Measurements from ENCODE around the gene VPS29. TPM values are rescaled to one million over a fixed set of nuclear protein-coding genes. Genes with fewer than 3 reads are reported as not detected.
"Not testable (repeated sequence)": the region's sequence is repeated elsewhere in the genome, so short reads cannot be mapped to it uniquely, and the experiment has no call there.

The VPS29 gene
- total and polyA plus RNA-seq, 2 of the 4 experiments (the other 2 are of a cell fraction) = 122 to 150 TPM

DNA sequence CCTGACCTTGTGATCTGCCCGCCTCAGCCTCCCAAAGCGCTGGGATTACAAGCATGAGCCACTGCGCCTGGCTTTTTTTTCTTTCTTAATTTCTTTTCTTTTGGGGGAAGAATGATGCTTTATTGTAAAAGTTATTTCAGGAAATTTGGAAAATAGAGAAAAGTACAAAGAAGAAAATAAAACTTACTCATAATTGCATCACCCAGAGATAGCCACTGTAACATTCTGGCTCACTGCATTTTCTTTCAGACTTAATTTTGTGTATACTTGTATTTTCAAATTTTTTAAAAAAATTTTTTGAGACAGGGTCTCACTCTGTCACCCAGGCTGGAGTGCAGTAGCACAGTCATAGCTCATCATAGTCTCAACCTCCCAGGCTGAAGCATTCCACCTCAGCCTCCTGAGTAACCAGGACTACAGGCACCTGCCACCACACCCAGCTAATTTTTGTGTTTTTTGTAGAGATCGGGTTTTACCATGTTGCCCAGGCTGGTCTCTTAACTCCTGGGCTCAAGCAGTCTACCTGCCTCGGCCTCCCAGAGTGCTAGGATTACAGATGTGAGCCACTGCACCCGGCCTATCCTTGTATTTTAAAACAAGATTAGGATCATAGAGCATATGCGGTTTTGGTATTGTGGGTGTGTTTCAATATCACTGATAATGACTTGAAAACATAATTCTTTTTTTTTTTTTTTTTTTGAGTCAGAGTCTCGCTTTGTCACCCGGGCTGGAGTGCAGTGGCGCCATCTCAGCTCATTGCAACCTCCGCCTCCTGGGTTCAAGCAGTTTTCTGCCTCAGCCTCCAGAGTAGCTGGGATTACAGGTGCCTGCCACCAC lies 19.2 kb upstream of the VPS29 start:
- H2AK5ac ChIP-seq (ENCODE audit: low read depth, low read length); H4K8ac ChIP-seq (ENCODE audit: low read depth in 2 of 2, low read length in 2 of 2); H3K36me3 ChIP-seq (ENCODE audit: control insufficient read depth, insufficient read depth, low read length); H3K56ac ChIP-seq (ENCODE audit: extremely low read depth, insufficient read depth, low read length); DNase-seq; H3K14ac ChIP-seq (replicated peaks; ENCODE audit: low read depth, low read length); H2AFZ ChIP-seq (replicated peaks; ENCODE audit: low read length, poor library complexity); H2BK20ac ChIP-seq (ENCODE audit: low read depth, low read length); H4K91ac ChIP-seq (ENCODE audit: insufficient read depth, low read depth, low read length); H3K27ac ChIP-seq (ENCODE audit: insufficient read depth, low read length); intact Hi-C loops (cut with micrococcal nuclease); H3K9me1 ChIP-seq (ENCODE audit: insufficient read depth, low read length); H3K18ac ChIP-seq (ENCODE audit: low read depth, low read length); H3K79me1 ChIP-seq (ENCODE audit: low read depth in 1 of 2, low read length in 2 of 2); dilution Hi-C loops (cut with HindIII; ENCODE audit: low sequenced_read_pairs, unreplicated experiment); H3K9ac ChIP-seq (ENCODE audit: low read depth, low read length); H3K4me2 ChIP-seq (ENCODE audit: low read depth, low read length); H3K4ac ChIP-seq (ENCODE audit: low read depth, low read length); H3K4me3 ChIP-seq (ENCODE audit: insufficient read depth, low read depth, low read length); ATAC-seq (ENCODE audit: low read depth); BruUV-seq (replicated peaks); H4K5ac ChIP-seq (ENCODE audit: low read depth, low read length); H2BK15ac ChIP-seq (ENCODE audit: low read depth, low read length); H4K20me1 ChIP-seq (ENCODE audit: insufficient read depth, low read length); in situ Hi-C loops (cut with MboI; ENCODE audit: low sequenced_read_pairs); H3K4me1 ChIP-seq (ENCODE audit: control insufficient read depth, insufficient read depth, low read length); H3K9me3 ChIP-seq (ENCODE audit: control insufficient read depth, insufficient read depth, low read length); POLR2A ChIA-PET (ENCODE audit: unreplicated experiment); H2AK9ac ChIP-seq (replicated peaks; ENCODE audit: low read depth, low read length, poor library complexity); H3K27me3 ChIP-seq (ENCODE audit: control insufficient read depth, insufficient read depth, low read length); H3K23ac ChIP-seq (ENCODE audit: low read depth, low read length); H2BK5ac ChIP-seq (ENCODE audit: low read depth, low read length, poor library complexity, severe bottlenecking); H2BK120ac ChIP-seq (ENCODE audit: low read depth, low read length): not testable (repeated sequence)
- TF ChIP-seq CEBPB (IDR thresholded peaks at IDR 0.05; ENCODE audit: low read depth, low read length) = peak; percentile 27; the same call in 1 of the 2 replicates
- CTCF ChIA-PET = interaction anchor here (0.6 kb wide), 1 partner anchor 12 kb away, joined by 3 read pairs; no protein-coding TSS in a partner anchor
- 80% methylated on average over 1 of the region's 11 CpGs; no CpG with 5 or more reads in 1 of the 2 experiments for WGBS, 2 experiments (ENCODE audit: extremely low coverage in 2 of 2, insufficient read length in 1 of 2)

DNA sequence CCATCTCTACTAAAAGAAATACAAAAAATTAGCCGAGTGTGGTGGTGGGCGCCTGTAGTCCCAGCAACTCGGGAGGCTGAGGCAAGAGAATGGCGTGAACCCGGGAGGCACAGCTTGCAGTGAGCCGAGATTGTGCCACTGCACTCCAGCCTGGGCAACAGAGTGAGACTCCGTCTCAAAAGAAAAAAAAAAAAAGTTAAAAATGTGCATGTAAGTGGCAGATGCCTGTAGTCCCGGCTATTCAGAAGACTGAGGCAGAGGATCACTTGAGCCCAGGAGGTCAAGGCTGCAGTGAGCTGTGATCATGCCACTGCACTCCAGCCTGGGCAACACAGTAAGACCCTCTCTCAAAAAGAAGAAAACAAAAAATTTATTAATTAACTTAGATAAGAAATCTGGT lies 16.1 kb upstream of the VPS29 start:
- H3K9ac ChIP-seq (ENCODE audit: low read depth, low read length); H3K4me1 ChIP-seq (ENCODE audit: control insufficient read depth, insufficient read depth, low read length); dilution Hi-C loops (cut with HindIII; ENCODE audit: low sequenced_read_pairs, unreplicated experiment); H2AFZ ChIP-seq (replicated peaks; ENCODE audit: low read length, poor library complexity); H2AK9ac ChIP-seq (replicated peaks; ENCODE audit: low read depth, low read length, poor library complexity); CTCF ChIA-PET; H2BK5ac ChIP-seq (ENCODE audit: low read depth, low read length, poor library complexity, severe bottlenecking); H3K23ac ChIP-seq (ENCODE audit: low read depth, low read length); ATAC-seq (ENCODE audit: low read depth); H3K4me3 ChIP-seq (ENCODE audit: insufficient read depth, low read depth, low read length); H3K79me1 ChIP-seq (ENCODE audit: low read depth in 1 of 2, low read length in 2 of 2); H4K91ac ChIP-seq (ENCODE audit: insufficient read depth, low read depth, low read length); H3K9me1 ChIP-seq (ENCODE audit: insufficient read depth, low read length); H2BK15ac ChIP-seq (ENCODE audit: low read depth, low read length); H4K8ac ChIP-seq (ENCODE audit: low read depth in 2 of 2, low read length in 2 of 2); H3K9me3 ChIP-seq (ENCODE audit: control insufficient read depth, insufficient read depth, low read length); H3K27ac ChIP-seq (ENCODE audit: insufficient read depth, low read length); H2AK5ac ChIP-seq (ENCODE audit: low read depth, low read length); H3K56ac ChIP-seq (ENCODE audit: extremely low read depth, insufficient read depth, low read length); H3K4ac ChIP-seq (ENCODE audit: low read depth, low read length); H3K18ac ChIP-seq (ENCODE audit: low read depth, low read length); H4K20me1 ChIP-seq (ENCODE audit: insufficient read depth, low read length); intact Hi-C loops (cut with micrococcal nuclease); BruUV-seq (replicated peaks); in situ Hi-C loops (cut with MboI; ENCODE audit: low sequenced_read_pairs); H2BK120ac ChIP-seq (ENCODE audit: low read depth, low read length); H3K36me3 ChIP-seq (ENCODE audit: control insufficient read depth, insufficient read depth, low read length); POLR2A ChIA-PET (ENCODE audit: unreplicated experiment); DNase-seq; H3K4me2 ChIP-seq (ENCODE audit: low read depth, low read length); H3K27me3 ChIP-seq (ENCODE audit: control insufficient read depth, insufficient read depth, low read length); H4K5ac ChIP-seq (ENCODE audit: low read depth, low read length); H2BK20ac ChIP-seq (ENCODE audit: low read depth, low read length); H3K14ac ChIP-seq (replicated peaks; ENCODE audit: low read depth, low read length): not testable (repeated sequence)
- WGBS, 2 experiments (ENCODE audit: extremely low coverage in 2 of 2, insufficient read length in 1 of 2) = 91% methylated on average over 5 of the region's 8 CpGs; no CpG with 5 or more reads in 1 of the 2 experiments

Measured in IMR-90 (cell line).